ENCODE results near the gene EARS2. TPM values are rescaled to one million over a fixed set of nuclear protein-coding genes. Genes with fewer than 3 reads are reported as not detected.

The EARS2 gene
- polyA plus RNA-seq, 1 of the 3 experiments (the other 2 are of a cell fraction) = 23.2 TPM

DNA sequence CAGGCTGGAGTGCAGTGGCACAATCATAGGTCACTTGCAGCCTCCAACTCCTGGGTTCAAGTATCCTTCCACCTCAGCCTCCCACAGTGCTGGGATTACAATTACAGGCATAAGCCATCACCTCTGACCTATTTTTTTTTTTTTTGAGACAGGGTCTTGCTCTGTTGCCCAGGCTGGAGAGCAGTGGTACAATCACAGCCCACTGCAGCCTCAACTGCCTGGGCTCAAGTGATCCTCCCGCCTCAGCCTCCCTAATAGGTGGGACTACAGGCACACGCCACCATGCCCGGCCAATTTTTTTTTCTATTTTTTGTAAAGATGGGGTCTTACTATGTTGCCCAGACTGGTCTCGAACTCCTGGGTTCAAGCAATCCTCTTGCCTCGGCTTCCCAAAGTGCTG lies 41.3 kb downstream of the EARS2 start:
- no peaks in the 10 kb centered on the region for H3K27me3 ChIP-seq (ENCODE audit: insufficient read depth)
- H3F3A ChIP-seq (replicated peaks; ENCODE audit: insufficient read depth) = peaks cover 5% of the 10 kb centered on the region

DNA sequence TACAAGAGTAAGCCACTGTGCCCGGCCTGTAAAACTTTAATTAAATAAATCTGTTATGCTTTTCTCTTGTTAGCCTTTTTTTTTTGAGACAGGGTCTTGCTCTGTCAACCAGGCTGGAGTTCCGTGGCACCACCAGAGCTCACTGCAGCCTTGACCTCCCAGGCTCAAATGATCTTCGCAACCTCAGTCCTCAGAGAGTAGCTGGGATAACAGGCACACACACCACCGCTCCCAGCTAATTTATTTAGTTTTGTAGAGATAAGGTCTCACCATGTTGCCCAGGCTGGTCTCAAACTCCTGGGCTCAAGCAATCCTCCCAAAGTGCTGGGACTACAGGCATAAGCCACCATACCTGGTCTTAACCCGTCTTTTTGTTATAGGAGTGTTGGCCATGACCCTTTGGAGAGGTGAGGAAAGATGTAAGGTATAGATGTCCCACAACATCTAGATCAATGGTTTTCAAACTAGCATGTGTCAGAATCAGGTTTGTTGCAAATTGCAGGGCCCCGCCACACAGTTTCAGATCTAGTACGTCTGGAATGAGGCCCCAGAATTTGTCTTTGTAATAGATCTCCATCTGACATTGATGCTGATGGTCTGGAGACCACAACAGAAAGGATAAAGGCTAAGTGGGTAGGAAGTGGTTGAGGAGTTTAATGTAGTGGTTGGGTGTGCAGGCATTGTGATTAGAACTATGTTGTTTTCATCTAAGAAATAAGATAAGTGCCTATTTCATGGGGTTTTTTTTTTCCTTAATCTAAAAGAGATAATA lies 42.6 kb downstream of the EARS2 start:
- Histone ChIP-seq H3K27ac (ENCODE audit: low read depth in 2 of 2, low read length in 1 of 2) (no peak overlapping the region), H3K9me3 (no peaks in the 10 kb centered on the region), H3K79me2 (ENCODE audit: insufficient read depth) (peaks cover 3% of the 10 kb centered on the region), H4K20me1 (ENCODE audit: insufficient read depth) (peaks cover under 1% of the 10 kb centered on the region; the same call in 1 of the 2 replicates), H3K9me2 (no peaks in the 10 kb centered on the region), H2AFZ (ENCODE audit: low read depth) (no peak overlapping the region), H3K4me2 (no peak overlapping the region), H3K4me1 (ENCODE audit: control insufficient read depth in 1 of 2, insufficient read depth in 2 of 2, low read depth in 1 of 2, low read length in 1 of 2) (no peaks in the 10 kb centered on the region; a peak in 1 of 4 replicates), H3K27me3 (ENCODE audit: insufficient read depth) (no peaks in the 10 kb centered on the region), H3K4me3 (ENCODE audit: low read depth in 2 of 2, low read length in 1 of 2) (no peak overlapping the region), H3F3A (replicated peaks; ENCODE audit: insufficient read depth) (peaks cover 5% of the 10 kb centered on the region), H3K36me3 (replicated peaks in 1 of 2; ENCODE audit: control insufficient read depth in 1 of 2, insufficient read depth in 2 of 2, low read length in 1 of 2) (peaks cover 0 to 8% of the 10 kb centered on the region in 2 experiments), H3K9ac (no peak overlapping the region)
- ChIA-PET CTCF (interaction anchor here (0.6 kb wide), 1 partner anchor 82 kb away, joined by 3 read pairs; no protein-coding TSS in a partner anchor), POLR2A (no interaction called here)
- DNase-seq = no peak
- 91% methylated on average over 7 of the region's 7 CpGs for WGBS (ENCODE audit: low lambda C conversion rate)
- no peak for TF ChIP-seq TCF12 (IDR thresholded peaks at IDR 0.05)
- TF ChIP-seq SIN3A (IDR thresholded peaks at IDR 0.05; ENCODE audit: borderline replicate concordance, low read depth, low read length) = no peak
- TF ChIP-seq RXRA (IDR thresholded peaks at IDR 0.05; ENCODE audit: borderline replicate concordance, low read depth) = no peak
- TF ChIP-seq FOXJ3 (CRISPR knock-in tag; IDR thresholded peaks at IDR 0.05) = no peak
- no peak for TF ChIP-seq FOSL2 (IDR thresholded peaks at IDR 0.05; ENCODE audit: borderline replicate concordance, low read depth)
- TF ChIP-seq SMC3 (IDR thresholded peaks at IDR 0.05; ENCODE audit: low read depth, low read length) = no peak
- TF ChIP-seq, protein P1, sequence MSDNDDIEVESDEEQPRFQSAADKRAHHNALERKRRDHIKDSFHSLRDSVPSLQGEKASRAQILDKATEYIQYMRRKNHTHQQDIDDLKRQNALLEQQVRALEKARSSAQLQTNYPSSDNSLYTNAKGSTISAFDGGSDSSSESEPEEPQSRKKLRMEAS (IDR thresholded peaks at IDR 0.05; ENCODE audit: low read depth) = no peak
- TF ChIP-seq NRF1 (IDR thresholded peaks at IDR 0.05; ENCODE audit: low read depth, low read length) = no peak
- TF ChIP-seq, protein P2, sequence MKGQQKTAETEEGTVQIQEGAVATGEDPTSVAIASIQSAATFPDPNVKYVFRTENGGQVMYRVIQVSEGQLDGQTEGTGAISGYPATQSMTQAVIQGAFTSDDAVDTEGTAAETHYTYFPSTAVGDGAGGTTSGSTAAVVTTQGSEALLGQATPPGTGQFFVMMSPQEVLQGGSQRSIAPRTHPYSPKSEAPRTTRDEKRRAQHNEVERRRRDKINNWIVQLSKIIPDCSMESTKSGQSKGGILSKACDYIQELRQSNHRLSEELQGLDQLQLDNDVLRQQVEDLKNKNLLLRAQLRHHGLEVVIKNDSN (IDR thresholded peaks at IDR 0.05; ENCODE audit: borderline replicate concordance, low read depth) = no peak
- TF ChIP-seq POLR2AphosphoS5 (IDR thresholded peaks at IDR 0.05; ENCODE audit: low read depth, low read length) = no peak
- no peak for TF ChIP-seq RFX5 (IDR thresholded peaks at IDR 0.05; ENCODE audit: low read length)
- TF ChIP-seq, protein P3, sequence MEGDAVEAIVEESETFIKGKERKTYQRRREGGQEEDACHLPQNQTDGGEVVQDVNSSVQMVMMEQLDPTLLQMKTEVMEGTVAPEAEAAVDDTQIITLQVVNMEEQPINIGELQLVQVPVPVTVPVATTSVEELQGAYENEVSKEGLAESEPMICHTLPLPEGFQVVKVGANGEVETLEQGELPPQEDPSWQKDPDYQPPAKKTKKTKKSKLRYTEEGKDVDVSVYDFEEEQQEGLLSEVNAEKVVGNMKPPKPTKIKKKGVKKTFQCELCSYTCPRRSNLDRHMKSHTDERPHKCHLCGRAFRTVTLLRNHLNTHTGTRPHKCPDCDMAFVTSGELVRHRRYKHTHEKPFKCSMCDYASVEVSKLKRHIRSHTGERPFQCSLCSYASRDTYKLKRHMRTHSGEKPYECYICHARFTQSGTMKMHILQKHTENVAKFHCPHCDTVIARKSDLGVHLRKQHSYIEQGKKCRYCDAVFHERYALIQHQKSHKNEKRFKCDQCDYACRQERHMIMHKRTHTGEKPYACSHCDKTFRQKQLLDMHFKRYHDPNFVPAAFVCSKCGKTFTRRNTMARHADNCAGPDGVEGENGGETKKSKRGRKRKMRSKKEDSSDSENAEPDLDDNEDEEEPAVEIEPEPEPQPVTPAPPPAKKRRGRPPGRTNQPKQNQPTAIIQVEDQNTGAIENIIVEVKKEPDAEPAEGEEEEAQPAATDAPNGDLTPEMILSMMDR (IDR thresholded peaks at IDR 0.05) = no peak
- no peak for TF ChIP-seq JUND (IDR thresholded peaks at IDR 0.05)

More for the DNA sequence above, 41.3 kb downstream of the EARS2 start:
- DNase-seq = no peak
- TF ChIP-seq, protein P4, sequence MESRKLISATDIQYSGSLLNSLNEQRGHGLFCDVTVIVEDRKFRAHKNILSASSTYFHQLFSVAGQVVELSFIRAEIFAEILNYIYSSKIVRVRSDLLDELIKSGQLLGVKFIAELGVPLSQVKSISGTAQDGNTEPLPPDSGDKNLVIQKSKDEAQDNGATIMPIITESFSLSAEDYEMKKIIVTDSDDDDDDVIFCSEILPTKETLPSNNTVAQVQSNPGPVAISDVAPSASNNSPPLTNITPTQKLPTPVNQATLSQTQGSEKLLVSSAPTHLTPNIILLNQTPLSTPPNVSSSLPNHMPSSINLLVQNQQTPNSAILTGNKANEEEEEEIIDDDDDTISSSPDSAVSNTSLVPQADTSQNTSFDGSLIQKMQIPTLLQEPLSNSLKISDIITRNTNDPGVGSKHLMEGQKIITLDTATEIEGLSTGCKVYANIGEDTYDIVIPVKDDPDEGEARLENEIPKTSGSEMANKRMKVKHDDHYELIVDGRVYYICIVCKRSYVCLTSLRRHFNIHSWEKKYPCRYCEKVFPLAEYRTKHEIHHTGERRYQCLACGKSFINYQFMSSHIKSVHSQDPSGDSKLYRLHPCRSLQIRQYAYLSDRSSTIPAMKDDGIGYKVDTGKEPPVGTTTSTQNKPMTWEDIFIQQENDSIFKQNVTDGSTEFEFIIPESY (IDR thresholded peaks at IDR 0.05; ENCODE audit: borderline replicate concordance, low read depth) = no peak
- TF ChIP-seq CHD2 (IDR thresholded peaks at IDR 0.05; ENCODE audit: low read length, partially characterized antibody) (no peak), NRF1 (IDR thresholded peaks at IDR 0.05; ENCODE audit: low read depth, low read length) (no peak), SMC3 (IDR thresholded peaks at IDR 0.05; ENCODE audit: low read depth, low read length) (no peak), TAF1 (IDR thresholded peaks at IDR 0.05; ENCODE audit: borderline replicate concordance, low read depth, low read length) (no peak), RXRA (IDR thresholded peaks at IDR 0.05; ENCODE audit: borderline replicate concordance, low read depth) (no peak), GABPA (IDR thresholded peaks at IDR 0.05; ENCODE audit: low read depth) (no peak), ELF1 (IDR thresholded peaks at IDR 0.05) (no peak), RFX5 (IDR thresholded peaks at IDR 0.05; ENCODE audit: low read length) (no peak), EP300 (IDR thresholded peaks at IDR 0.05; ENCODE audit: borderline replicate concordance in 1 of 2, low read depth in 1 of 2, low read length in 1 of 2) (no peak)
- TF ChIP-seq, protein P5, sequence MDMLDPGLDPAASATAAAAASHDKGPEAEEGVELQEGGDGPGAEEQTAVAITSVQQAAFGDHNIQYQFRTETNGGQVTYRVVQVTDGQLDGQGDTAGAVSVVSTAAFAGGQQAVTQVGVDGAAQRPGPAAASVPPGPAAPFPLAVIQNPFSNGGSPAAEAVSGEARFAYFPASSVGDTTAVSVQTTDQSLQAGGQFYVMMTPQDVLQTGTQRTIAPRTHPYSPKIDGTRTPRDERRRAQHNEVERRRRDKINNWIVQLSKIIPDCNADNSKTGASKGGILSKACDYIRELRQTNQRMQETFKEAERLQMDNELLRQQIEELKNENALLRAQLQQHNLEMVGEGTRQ (IDR thresholded peaks at IDR 0.05; ENCODE audit: borderline replicate concordance, low read depth, low read length) = no peak
- TF ChIP-seq, protein P2 (IDR thresholded peaks at IDR 0.05; ENCODE audit: borderline replicate concordance, low read depth) = no peak
- 98% methylated on average over 5 of the region's 5 CpGs for WGBS (ENCODE audit: low lambda C conversion rate)
- Histone ChIP-seq H3K36me3 (replicated peaks in 1 of 2; ENCODE audit: control insufficient read depth in 1 of 2, insufficient read depth in 2 of 2, low read length in 1 of 2) (peaks cover 0 to 17% of the 10 kb centered on the region in 2 experiments), H3K4me1 (ENCODE audit: control insufficient read depth in 1 of 2, insufficient read depth in 2 of 2, low read depth in 1 of 2, low read length in 1 of 2) (no peaks in the 10 kb centered on the region), H3K79me2 (ENCODE audit: insufficient read depth) (no peaks in the 10 kb centered on the region), H3K4me2 (no peak overlapping the region), H3K9me3 (no peaks in the 10 kb centered on the region), H3K9me2 (no peaks in the 10 kb centered on the region), H4K20me1 (ENCODE audit: insufficient read depth) (no peaks in the 10 kb centered on the region), H3K9ac (no peak overlapping the region), H2AFZ (ENCODE audit: low read depth) (no peak overlapping the region), H3K4me3 (ENCODE audit: low read depth in 2 of 2, low read length in 1 of 2) (no peak overlapping the region), H3K27ac (ENCODE audit: low read depth in 2 of 2, low read length in 1 of 2) (no peak overlapping the region)
- ChIA-PET POLR2A (no interaction called here), CTCF (no interaction called here)

Data from SK-N-SH (cell line).